NB4 (cell line): ENCODE measurements around the gene ADAP1.
"Not testable (repeated sequence)": the region's sequence is repeated elsewhere in the genome, so short reads cannot be mapped to it uniquely, and the experiment has no call there.

ENCODE experiments used
- DNase-seq: peaks from one replicate; pipeline ENCODE4 v3.0.0; 2010; ENCODE audit warnings: low read depth
- H3K4me3 ChIP-seq: one replicate; pipeline ENCODE4 v1.5.1; 2011; ENCODE audit warnings: mild to moderate bottlenecking, low read depth, low read length, moderate library complexity
- MYC ChIP-seq: IDR thresholded peaks from 2 replicates; pipeline ENCODE4 v1.6.1; 2011; ENCODE audit warnings: low read depth, low read length
- POLR2A ChIP-seq: IDR thresholded peaks from 2 replicates; pipeline ENCODE4 v1.6.1; 2011; ENCODE audit warnings: mild to moderate bottlenecking; ENCODE audit not compliant: insufficient read length; ENCODE audit errors: extremely low read depth
- TF ChIP-seq, protein P1 (sequence below): IDR thresholded peaks from one replicate; pipeline ENCODE4 v1.5.1; 2012; ENCODE audit warnings: low read depth, low read length
- TF ChIP-seq, protein P2 (sequence below): IDR thresholded peaks from 2 replicates; pipeline ENCODE4 v1.6.1; 2011; ENCODE audit warnings: low read depth, low read length

The ADAP1 gene

DNA sequence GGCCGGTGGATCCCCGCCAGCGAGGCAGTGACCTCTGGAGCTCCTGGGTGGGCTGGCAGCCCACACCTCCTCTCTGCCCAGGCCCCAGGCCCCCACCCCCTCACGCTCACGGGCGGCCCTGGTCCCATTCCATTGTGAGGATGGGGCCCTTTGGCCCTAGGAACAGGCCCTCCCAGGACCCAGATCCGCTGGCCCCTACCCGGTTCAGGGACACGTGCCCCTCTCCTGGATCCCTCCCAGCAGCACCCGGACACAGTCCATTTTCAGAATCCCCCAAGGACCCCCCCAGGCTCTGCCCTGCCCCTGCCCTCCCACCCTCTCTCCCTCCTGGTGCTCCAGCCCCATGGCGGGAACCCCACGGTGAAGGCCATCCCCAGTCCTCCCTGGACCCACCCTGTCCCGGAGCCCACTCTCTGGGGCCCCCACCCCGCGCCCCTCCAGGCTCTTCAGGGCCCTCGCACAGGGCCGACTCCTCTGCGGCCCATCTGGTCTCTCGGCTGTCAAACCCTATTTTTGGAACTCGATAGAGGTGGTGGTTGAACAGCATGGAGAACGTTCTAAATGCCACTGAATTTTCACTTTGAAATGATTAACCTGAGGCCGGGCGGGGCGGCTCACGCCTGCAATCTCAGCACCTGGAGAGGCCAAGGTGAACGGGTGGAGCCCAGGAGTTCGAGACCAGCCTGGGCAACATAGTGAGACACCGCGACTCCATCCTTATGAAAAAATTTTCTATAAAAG, 8.1 kb downstream of the ADAP1 start:
- DNase-seq = no peak
- TF ChIP-seq POLR2A (no peak), MYC (no peak)
- TF ChIP-seq, protein P1, sequence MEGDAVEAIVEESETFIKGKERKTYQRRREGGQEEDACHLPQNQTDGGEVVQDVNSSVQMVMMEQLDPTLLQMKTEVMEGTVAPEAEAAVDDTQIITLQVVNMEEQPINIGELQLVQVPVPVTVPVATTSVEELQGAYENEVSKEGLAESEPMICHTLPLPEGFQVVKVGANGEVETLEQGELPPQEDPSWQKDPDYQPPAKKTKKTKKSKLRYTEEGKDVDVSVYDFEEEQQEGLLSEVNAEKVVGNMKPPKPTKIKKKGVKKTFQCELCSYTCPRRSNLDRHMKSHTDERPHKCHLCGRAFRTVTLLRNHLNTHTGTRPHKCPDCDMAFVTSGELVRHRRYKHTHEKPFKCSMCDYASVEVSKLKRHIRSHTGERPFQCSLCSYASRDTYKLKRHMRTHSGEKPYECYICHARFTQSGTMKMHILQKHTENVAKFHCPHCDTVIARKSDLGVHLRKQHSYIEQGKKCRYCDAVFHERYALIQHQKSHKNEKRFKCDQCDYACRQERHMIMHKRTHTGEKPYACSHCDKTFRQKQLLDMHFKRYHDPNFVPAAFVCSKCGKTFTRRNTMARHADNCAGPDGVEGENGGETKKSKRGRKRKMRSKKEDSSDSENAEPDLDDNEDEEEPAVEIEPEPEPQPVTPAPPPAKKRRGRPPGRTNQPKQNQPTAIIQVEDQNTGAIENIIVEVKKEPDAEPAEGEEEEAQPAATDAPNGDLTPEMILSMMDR = no peak
- TF ChIP-seq, protein P2, sequence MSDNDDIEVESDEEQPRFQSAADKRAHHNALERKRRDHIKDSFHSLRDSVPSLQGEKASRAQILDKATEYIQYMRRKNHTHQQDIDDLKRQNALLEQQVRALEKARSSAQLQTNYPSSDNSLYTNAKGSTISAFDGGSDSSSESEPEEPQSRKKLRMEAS = no peak
- H3K4me3 ChIP-seq = no peak overlapping the region

DNA sequence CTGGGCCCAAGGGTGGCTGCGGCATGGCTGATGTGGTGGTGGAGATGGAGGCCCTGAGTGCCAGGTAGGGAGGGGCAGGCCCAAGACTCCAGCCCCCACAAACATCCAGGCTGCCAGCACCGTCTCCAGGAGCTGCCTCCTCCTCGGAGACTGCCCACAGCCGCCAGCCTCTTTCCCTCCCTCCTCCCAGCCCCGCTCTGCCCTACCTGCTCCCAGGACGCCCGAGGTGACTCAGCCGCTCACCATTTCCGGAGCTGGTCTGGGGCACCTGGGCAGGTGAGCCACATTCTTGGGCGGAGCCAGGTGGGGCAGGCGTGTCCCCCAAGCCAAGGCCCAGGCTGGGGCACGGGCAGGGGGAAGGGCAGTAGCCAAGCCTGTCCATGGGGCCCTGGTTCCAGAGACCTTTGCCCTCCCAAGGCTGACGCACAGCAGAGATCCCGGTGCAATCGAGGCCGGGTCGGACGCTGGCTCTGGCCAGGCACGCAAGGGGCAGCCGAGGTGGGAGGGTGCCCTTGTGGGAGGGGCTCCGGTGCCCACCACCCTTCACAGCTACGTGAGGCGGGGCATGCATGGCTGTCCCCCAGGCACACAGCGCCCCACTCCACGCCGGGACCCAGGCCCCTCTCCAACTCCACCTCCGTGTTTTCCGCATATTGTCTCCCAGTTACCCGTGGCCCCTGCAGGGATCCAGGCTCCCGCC, 8.8 kb downstream of the ADAP1 start:
- DNase-seq = no peak
- TF ChIP-seq, protein P2 = no peak
- TF ChIP-seq MYC (no peak), POLR2A (no peak)
- TF ChIP-seq, protein P1 = no peak
- H3K4me3 ChIP-seq = no peak overlapping the region

DNA sequence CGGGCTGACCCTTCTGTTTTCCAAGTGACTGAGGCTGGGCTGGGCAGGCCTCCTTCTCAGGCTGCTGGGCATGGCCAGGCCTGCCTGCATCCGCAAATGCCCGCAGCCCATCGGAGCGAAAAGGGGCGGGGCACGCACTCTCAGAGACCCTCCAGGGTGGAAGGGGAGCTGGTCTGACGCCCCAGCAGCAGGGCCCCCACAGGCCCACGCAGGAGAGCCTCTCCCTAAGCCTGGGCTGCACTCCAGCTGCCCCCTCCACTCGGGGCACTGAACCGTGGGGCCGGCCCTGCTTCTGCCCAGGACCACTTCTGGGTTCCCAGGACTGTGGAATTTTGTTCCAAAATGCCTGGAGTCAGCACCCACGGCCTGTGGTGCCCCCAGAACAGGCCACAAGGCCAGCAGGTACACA, 9.3 kb downstream of the ADAP1 start:
- no peak for DNase-seq
- TF ChIP-seq, protein P1 = no peak
- TF ChIP-seq MYC (no peak), POLR2A (no peak)
- TF ChIP-seq, protein P2 = no peak
- no peak overlapping the region for H3K4me3 ChIP-seq

DNA sequence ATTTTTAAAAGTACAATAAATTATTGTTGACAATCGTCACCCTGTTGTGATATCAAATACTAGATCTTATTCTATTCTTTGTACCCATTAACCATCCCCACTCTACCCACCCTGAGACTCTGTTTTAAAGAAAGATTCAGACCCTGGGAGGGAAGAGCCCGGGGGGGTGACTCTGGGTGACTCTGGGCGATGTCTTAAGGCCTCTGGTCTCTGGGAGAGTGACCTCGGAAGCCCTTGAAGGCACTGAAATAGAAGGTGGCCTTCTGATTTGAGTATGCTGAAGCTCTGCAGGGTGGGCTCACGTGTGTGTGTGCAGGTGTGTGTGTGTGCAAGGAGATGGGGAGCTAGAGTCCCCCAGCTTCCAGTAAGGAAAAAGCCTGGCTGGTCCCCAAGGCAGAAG, 9.7 kb downstream of the ADAP1 start:
- DNase-seq = no peak
- TF ChIP-seq, protein P2 = no peak
- no peak for TF ChIP-seq POLR2A
- TF ChIP-seq, protein P1 = no peak
- TF ChIP-seq MYC = no peak
- no peak overlapping the region for H3K4me3 ChIP-seq

DNA sequence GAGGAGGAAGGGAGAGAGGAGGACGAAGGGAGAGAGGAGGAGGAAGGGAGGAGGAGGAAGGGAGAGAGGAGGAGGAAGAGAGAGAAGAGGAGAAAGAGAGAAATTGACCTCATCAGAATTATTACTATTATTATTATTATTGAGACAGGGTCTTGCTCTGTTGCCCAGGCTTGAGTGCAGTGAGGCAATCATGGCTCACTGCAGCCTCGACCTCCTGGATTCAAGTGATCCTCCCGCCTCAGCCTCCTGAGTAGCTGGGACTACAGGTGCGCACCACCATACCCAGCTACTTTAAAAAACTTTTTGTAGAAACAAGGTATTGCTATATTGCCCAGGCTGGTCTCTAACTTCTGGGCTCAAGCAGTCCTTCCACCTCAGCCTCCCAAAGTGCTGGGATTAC, 10.7 kb downstream of the ADAP1 start:
- not testable (repeated sequence) for H3K4me3 ChIP-seq, DNase-seq

DNA sequence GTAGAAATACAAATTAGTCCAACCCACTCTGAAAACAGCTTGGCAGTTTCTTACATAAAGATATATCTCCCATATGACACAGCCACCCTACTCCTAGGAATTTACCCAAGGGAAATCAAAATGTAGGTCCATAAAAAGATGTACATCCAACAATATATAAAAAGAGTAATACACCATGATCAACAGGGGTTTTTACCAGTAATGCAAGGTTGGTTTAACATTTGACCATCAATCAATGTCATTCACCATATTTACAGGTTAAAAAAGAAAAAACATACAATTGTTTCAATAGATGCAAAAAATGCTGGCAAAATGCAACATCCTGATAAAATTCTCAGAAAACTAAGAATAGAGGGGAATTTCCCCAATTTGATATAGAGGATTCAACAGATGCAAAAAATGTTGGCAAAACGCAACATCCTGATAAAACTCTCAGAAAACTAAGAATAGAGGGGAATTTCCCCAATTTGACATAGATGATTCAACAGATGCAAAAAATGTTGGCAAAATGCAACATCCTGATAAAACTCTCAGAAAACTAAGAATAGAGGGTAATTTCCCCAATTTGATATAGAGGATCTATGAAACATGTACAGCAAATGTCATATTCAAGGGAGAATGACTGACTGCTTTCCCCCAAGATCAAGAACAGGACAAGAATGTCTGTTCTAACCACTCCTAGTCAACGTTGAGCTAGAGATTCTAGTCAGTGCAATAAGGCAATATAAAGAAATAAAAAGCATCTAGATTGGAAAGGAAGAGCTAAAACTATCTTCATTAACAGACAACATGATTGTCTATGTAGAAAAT, 13.7 kb downstream of the ADAP1 start:
- TF ChIP-seq, protein P1 = no peak
- TF ChIP-seq MYC = no peak
- TF ChIP-seq, protein P2 = no peak
- TF ChIP-seq POLR2A = no peak
- H3K4me3 ChIP-seq = no peak overlapping the region
- DNase-seq = no peak
